Astrocyte of the spinal cord (primary cell): ENCODE results near the gene ELMOD3.

Source experiments
- DNase-seq: peaks from one replicate; pipeline ENCODE4 v3.0.0; 2011; ENCODE audit warnings: low read depth, low spot score
- H3K4me3 ChIP-seq: 2 replicates; pipeline ENCODE4 v1.5.1; 2011; ENCODE audit warnings: low read depth, mild to moderate bottlenecking, low read length, moderate library complexity
- CTCF ChIP-seq: IDR thresholded peaks from 2 replicates; pipeline ENCODE4 v1.5.1; 2012; ENCODE audit warnings: low read depth, mild to moderate bottlenecking, low read length, inconsistent platforms
- in situ Hi-C: cut with HindIII; loops from 2 replicates; pipeline ENCODE4 v1.10.0; 2017; ENCODE audit warnings: low sequenced_read_pairs

Gene ELMOD3

GRCh38 chr2:85390941-85391669 lies 36.5 kb downstream of the ELMOD3 start:
- H3K4me3 ChIP-seq: no peak overlapping the region
- in situ Hi-C loops: no loop called here
- peak; percentile 48 for DNase-seq
- peak; percentile 86 for TF ChIP-seq CTCF

- H3K4me3 ChIP-seq: no peak overlapping the region
- no peak for DNase-seq
- in situ Hi-C loops: no loop called here
- TF ChIP-seq CTCF: no peak
Measured at GRCh38 chr2:85393836-85394235, 39.3 kb downstream of the ELMOD3 start.

GRCh38 chr2:85394261-85394681 lies 39.7 kb downstream of the ELMOD3 start:
- no peak for DNase-seq
- TF ChIP-seq CTCF: no peak
- in situ Hi-C loops: no loop called here
- no peak overlapping the region for H3K4me3 ChIP-seq

- no peak overlapping the region for H3K4me3 ChIP-seq
- no peak for DNase-seq
- TF ChIP-seq CTCF: no peak
- in situ Hi-C loops: no loop called here
Measured at GRCh38 chr2:85394976-85395375, 40.4 kb downstream of the ELMOD3 start.

GRCh38 chr2:85395912-85396475 lies 41.4 kb downstream of the ELMOD3 start:
- in situ Hi-C loops: no loop called here
- TF ChIP-seq CTCF: no peak
- H3K4me3 ChIP-seq: no peak overlapping the region
- DNase-seq: no peak

- no peak for DNase-seq
- in situ Hi-C loops: no loop called here
- no peak for TF ChIP-seq CTCF
- no peak overlapping the region for H3K4me3 ChIP-seq
Measured at GRCh38 chr2:85396531-85397470, 42.2 kb downstream of the ELMOD3 start.
